ENCODE measurements around the gene MCC.

MCC gene

DNA sequence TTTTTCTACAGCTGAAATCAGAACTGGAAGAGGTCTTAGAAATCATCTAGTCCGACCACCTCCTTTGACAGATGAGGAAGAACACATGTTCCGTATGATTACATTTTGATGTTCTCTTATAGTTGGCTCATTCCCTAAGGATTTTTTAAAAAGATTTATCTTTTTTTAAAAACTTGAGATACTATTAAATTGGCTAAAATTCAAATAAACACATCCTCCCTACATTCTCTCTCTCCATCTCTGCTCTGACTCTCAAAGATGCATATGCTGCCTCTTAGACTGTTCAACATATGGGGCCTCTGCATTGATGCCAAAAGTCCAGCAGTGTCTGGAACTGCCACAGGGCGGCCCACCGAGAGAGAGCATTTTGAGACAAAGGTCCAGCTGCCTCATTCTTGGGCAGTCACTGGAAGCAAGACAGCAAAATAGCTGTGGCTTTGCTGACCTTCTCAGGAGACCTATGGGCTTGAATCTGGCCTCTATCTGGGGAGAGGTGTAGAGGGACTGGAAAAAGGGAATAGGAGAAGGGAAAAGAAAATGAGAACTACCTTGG lies 40.7 kb downstream of the MCC start:
- H3K9me3 ChIP-seq (ENCODE audit: insufficient read depth, low read length), result no peaks in the 10 kb centered on the region
- no peak for DNase-seq (ENCODE audit: low read depth, low spot score)
- no peaks in the 10 kb centered on the region for H3K36me3 ChIP-seq (ENCODE audit: insufficient read depth, insufficient read length, low read length)
- TF ChIP-seq SUZ12 (IDR thresholded peaks at IDR 0.05; ENCODE audit: extremely low read depth, insufficient read depth, insufficient read length) (no peak), ZNF274 (IDR thresholded peaks at IDR 0.05; ENCODE audit: low read depth, low read length) (no peak), YY1 (IDR thresholded peaks at IDR 0.05; ENCODE audit: insufficient read depth, insufficient read length) (no peak)
- no peak overlapping the region for H3K4me3 ChIP-seq (ENCODE audit: insufficient read length, low read depth)
- H3K27me3 ChIP-seq (ENCODE audit: insufficient read depth, insufficient read length), result no peaks in the 10 kb centered on the region
- no peaks in the 10 kb centered on the region for H3K4me1 ChIP-seq (ENCODE audit: insufficient read depth, insufficient read length)
- H3K9ac ChIP-seq (ENCODE audit: insufficient read length, low read depth), result no peak overlapping the region

DNA sequence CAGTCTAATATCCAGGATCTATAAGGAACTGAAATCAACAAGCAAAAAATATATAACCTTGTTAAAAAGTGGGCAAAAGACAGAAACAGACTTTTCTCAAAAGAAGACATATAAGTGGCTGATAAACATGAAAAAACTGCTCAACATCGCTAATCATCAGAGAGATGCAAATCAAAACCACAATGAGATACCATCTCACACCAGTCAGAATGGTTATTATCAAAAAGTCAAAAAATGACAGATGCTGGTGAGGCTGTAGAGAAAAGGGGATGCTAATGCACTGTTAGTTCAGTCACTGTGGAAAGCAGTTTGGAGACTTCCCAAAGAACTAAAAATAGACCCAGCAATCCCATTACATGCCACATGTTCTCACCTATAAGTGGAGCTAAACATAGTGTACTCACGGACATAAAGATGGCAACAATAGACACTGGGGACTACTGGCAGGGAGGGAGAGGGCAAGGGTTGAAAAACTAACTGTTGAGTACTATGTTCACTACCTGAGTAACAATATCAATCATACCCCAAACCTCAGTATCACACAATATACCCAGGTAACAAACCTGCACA lies 41.8 kb downstream of the MCC start:
- no peak for TF ChIP-seq YY1 (IDR thresholded peaks at IDR 0.05; ENCODE audit: insufficient read depth, insufficient read length)
- TF ChIP-seq SUZ12 (IDR thresholded peaks at IDR 0.05; ENCODE audit: extremely low read depth, insufficient read depth, insufficient read length), result no peak
- TF ChIP-seq ZNF274 (IDR thresholded peaks at IDR 0.05; ENCODE audit: low read depth, low read length), result no peak
- Histone ChIP-seq H3K9ac (ENCODE audit: insufficient read length, low read depth) (no peak overlapping the region), H3K36me3 (ENCODE audit: insufficient read depth, insufficient read length, low read length) (no peaks in the 10 kb centered on the region), H3K27me3 (ENCODE audit: insufficient read depth, insufficient read length) (no peaks in the 10 kb centered on the region), H3K4me1 (ENCODE audit: insufficient read depth, insufficient read length) (no peaks in the 10 kb centered on the region), H3K4me3 (ENCODE audit: insufficient read length, low read depth) (no peak overlapping the region), H3K9me3 (ENCODE audit: insufficient read depth, low read length) (no peaks in the 10 kb centered on the region)
- no peak for DNase-seq (ENCODE audit: low read depth, low spot score)

DNA sequence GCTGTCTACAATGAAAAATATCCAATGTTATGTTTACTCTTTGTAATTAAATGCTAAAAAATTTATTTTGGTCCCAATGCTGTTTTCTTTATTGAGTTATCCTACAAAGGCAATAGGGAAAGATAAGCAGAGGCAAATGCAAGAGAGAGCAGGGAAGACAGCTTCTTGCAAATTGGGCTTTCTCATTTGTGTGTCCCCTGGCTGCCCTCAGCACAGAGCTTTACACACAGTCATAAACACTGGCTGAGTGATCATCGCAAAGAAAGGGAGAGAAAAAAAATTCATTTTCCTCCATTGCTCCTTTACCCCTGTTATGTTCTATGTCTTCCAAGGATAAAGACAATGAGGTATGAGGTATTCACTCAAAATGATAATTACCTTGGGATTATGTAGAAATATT lies 51.1 kb downstream of the MCC start:
- Histone ChIP-seq H3K9ac (ENCODE audit: insufficient read length, low read depth) (no peak overlapping the region), H3K27me3 (ENCODE audit: insufficient read depth, insufficient read length) (no peaks in the 10 kb centered on the region), H3K4me1 (ENCODE audit: insufficient read depth, insufficient read length) (no peaks in the 10 kb centered on the region), H3K9me3 (ENCODE audit: insufficient read depth, low read length) (no peaks in the 10 kb centered on the region), H3K36me3 (ENCODE audit: insufficient read depth, insufficient read length, low read length) (no peaks in the 10 kb centered on the region), H3K4me3 (ENCODE audit: insufficient read length, low read depth) (no peak overlapping the region)
- no peak for TF ChIP-seq YY1 (IDR thresholded peaks at IDR 0.05; ENCODE audit: insufficient read depth, insufficient read length)
- no peak for TF ChIP-seq ZNF274 (IDR thresholded peaks at IDR 0.05; ENCODE audit: low read depth, low read length)
- no peak for TF ChIP-seq SUZ12 (IDR thresholded peaks at IDR 0.05; ENCODE audit: extremely low read depth, insufficient read depth, insufficient read length)
- no peak for DNase-seq (ENCODE audit: low read depth, low spot score)

DNA sequence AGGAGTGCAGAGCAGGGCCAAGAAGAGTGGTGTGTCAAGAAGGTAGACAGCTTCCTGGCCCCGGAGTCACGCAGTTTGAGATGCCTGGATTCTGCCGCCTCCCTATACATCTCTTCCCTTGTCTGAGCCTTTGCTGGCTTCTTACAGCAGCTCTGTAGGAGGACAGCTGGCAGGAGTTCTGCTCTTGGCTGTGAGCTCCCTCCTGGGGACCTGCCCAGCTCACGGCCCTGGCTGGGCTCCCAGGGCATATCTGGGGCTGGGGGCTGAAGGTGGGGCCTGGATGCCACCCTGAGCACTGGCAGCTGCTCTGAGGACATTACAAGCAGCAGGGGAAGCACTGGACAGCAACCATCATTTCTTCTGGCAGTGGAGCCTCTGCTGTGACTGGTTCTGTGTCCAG lies 52.7 kb downstream of the MCC start:
- H3K4me1 ChIP-seq (ENCODE audit: insufficient read depth, insufficient read length), result no peaks in the 10 kb centered on the region
- no peaks in the 10 kb centered on the region for H3K27me3 ChIP-seq (ENCODE audit: insufficient read depth, insufficient read length)
- no peaks in the 10 kb centered on the region for H3K9me3 ChIP-seq (ENCODE audit: insufficient read depth, low read length)
- TF ChIP-seq ZNF274 (IDR thresholded peaks at IDR 0.05; ENCODE audit: low read depth, low read length) (no peak), YY1 (IDR thresholded peaks at IDR 0.05; ENCODE audit: insufficient read depth, insufficient read length) (no peak), SUZ12 (IDR thresholded peaks at IDR 0.05; ENCODE audit: extremely low read depth, insufficient read depth, insufficient read length) (no peak)
- no peaks in the 10 kb centered on the region for H3K36me3 ChIP-seq (ENCODE audit: insufficient read depth, insufficient read length, low read length)
- no peak for DNase-seq (ENCODE audit: low read depth, low spot score)
- H3K9ac ChIP-seq (ENCODE audit: insufficient read length, low read depth), result no peak overlapping the region
- H3K4me3 ChIP-seq (ENCODE audit: insufficient read length, low read depth), result no peak overlapping the region

DNA sequence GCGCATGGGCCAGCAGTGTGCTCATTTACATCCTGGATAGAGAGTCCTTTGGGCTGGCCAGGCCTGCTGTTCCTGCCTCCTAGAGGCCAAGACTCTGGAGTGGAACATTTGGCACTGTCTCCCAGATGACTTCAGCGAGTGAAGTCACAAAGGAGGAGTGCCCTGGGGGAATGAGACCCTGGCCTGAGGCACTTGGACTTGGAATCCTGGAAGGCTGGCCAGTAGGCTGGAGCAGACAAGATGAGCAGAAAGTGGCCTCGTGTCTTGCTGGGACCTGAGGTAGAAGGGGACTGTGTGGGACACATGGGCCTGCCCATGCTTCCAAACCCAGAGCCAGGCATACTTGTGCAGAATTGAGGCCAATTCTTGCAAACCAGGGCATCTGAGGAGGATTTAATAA lies 53.4 kb downstream of the MCC start, which contains the start of gene TSSK1B:
TSSK1B (minus strand) TSS at position 101 of the 400 bp plus-strand sequence. CDS start 150 bp downstream, outside the sequence.
- H3K36me3 ChIP-seq (ENCODE audit: insufficient read depth, insufficient read length, low read length), result no peaks in the 10 kb centered on the region
- H3K9me3 ChIP-seq (ENCODE audit: insufficient read depth, low read length), result no peaks in the 10 kb centered on the region
- H3K27me3 ChIP-seq (ENCODE audit: insufficient read depth, insufficient read length), result no peaks in the 10 kb centered on the region
- DNase-seq (ENCODE audit: low read depth, low spot score), result no peak
- no peaks in the 10 kb centered on the region for H3K4me1 ChIP-seq (ENCODE audit: insufficient read depth, insufficient read length)
- no peak within 1 kb of the TSS for H3K4me3 ChIP-seq (ENCODE audit: insufficient read length, low read depth)
- no peak for TF ChIP-seq YY1 (IDR thresholded peaks at IDR 0.05; ENCODE audit: insufficient read depth, insufficient read length)
- no peak for TF ChIP-seq ZNF274 (IDR thresholded peaks at IDR 0.05; ENCODE audit: low read depth, low read length)
- no peak within 1 kb of the TSS for H3K9ac ChIP-seq (ENCODE audit: insufficient read length, low read depth)

DNA sequence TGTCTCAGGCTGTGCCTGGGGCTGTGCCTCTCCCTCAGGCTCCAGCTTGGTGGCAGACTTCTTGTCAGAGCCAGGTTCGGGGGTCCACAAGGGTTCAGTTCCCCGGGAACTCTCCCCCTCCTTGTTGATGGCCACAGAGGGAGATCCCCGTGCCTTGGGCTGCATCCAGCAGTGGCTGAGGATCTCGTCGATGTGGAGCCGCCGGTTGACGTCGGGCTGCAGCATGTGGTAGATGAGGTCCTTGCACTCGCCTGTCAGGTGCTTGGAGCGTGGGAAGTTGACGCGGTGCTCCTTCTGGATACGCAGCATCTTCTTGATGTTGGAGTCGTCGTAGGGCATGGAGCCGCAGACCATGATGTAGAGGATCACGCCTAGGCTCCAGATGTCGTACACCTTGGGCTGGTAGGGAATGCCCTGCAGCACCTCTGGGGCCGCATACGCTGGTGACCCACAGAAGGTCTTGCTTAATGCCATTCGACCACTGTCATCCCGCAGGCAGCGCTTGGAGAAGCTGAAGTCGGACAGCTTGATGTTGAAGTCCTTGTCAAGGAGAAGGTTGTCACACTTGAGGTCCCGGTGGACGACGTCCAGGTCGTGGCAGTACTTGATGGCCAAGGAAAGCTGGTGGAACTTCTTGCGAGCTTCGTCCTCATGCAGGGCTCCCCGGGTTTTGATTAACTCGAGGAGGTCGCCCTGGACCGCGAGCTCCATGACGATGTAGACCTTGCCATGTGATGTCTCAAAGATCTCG lies 54.2 kb downstream of the MCC start:
- H3K9ac ChIP-seq (ENCODE audit: insufficient read length, low read depth), result no peak overlapping the region
- H3K36me3 ChIP-seq (ENCODE audit: insufficient read depth, insufficient read length, low read length), result no peaks in the 10 kb centered on the region
- no peak overlapping the region for H3K4me3 ChIP-seq (ENCODE audit: insufficient read length, low read depth)
- no peak for TF ChIP-seq YY1 (IDR thresholded peaks at IDR 0.05; ENCODE audit: insufficient read depth, insufficient read length)
- no peak for DNase-seq (ENCODE audit: low read depth, low spot score)
- H3K4me1 ChIP-seq (ENCODE audit: insufficient read depth, insufficient read length), result no peaks in the 10 kb centered on the region
- H3K9me3 ChIP-seq (ENCODE audit: insufficient read depth, low read length), result no peaks in the 10 kb centered on the region
- H3K27me3 ChIP-seq (ENCODE audit: insufficient read depth, insufficient read length), result no peaks in the 10 kb centered on the region

DNA sequence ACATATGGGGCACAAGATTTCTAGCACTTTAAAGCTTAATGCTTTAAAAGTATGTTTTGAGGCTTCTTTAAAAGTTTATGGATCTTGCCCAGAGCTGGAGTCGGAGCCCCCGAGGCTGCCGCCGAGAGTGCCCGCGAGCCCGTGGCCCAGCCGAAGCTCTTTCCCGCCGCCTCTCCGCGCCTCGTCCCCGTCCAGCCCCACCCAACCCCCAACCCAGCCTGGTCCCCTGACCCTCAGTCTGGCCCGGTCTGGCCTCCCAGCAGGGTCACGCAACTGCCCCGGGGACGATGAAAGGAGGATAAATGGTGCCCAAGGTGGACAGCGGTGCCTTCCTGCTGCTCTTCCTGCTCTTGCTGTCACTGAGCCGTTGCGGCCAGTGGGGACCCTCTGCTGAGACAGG lies 55.2 kb downstream of the MCC start:
- no peaks in the 10 kb centered on the region for H3K36me3 ChIP-seq (ENCODE audit: insufficient read depth, insufficient read length, low read length)
- H3K9me3 ChIP-seq (ENCODE audit: insufficient read depth, low read length), result no peaks in the 10 kb centered on the region
- no peak overlapping the region for H3K9ac ChIP-seq (ENCODE audit: insufficient read length, low read depth)
- no peaks in the 10 kb centered on the region for H3K4me1 ChIP-seq (ENCODE audit: insufficient read depth, insufficient read length)
- no peaks in the 10 kb centered on the region for H3K27me3 ChIP-seq (ENCODE audit: insufficient read depth, insufficient read length)
- no peak for DNase-seq (ENCODE audit: low read depth, low spot score)
- TF ChIP-seq ZNF274 (IDR thresholded peaks at IDR 0.05; ENCODE audit: low read depth, low read length) (no peak), YY1 (IDR thresholded peaks at IDR 0.05; ENCODE audit: insufficient read depth, insufficient read length) (no peak), SUZ12 (IDR thresholded peaks at IDR 0.05; ENCODE audit: extremely low read depth, insufficient read depth, insufficient read length) (no peak)
- no peak overlapping the region for H3K4me3 ChIP-seq (ENCODE audit: insufficient read length, low read depth)
